GM12878 (cell line): ENCODE data around the gene TLL1. TPM values are rescaled to one million over a fixed set of nuclear protein-coding genes. Genes with fewer than 3 reads are reported as not detected.

ENCODE experiments used
- ATAC-seq: fragments of 200-7000 bp; cut with Tn5 transposase; 3 replicates; pipeline ENCODE4 v1.9.1; 2020; ENCODE audit warnings: mild to moderate bottlenecking, moderate library complexity
- BruUV-seq: library from RNA; stranded (reverse); fragments of 400-500 nt; replicated peaks from 2 replicates; lab custom pipeline; 2021; lab: Mats Ljungman, UMichigan
- CTCF ChIA-PET: fragments of 300-600 bp; sonication (Branson Sonifier 250); formaldehyde crosslinking; extraction: SDS; loops from one replicate; lab custom pipeline; 2021; ENCODE audit warnings: inconsistent platforms; lab: Yijun Ruan, JAX
- POLR2A ChIA-PET: fragments of 350-600 bp; formaldehyde crosslinking; extraction: SDS; loops from one replicate; lab custom pipeline; 2021; ENCODE audit warnings: inconsistent platforms; lab: Charles Lee
- RAD21 ChIA-PET: fragments of 300-600 bp; sonication (Branson Sonifier 250); formaldehyde crosslinking; loops from one replicate; lab custom pipeline; 2023; ENCODE audit warnings: antibody characterized with exemption; ENCODE audit not compliant: unreplicated experiment; lab: Charles Lee
- SMC1A ChIA-PET: fragments of 300-600 bp; sonication (Branson Sonifier 250); formaldehyde crosslinking; loops from one replicate; lab custom pipeline; 2023; ENCODE audit not compliant: unreplicated experiment, uncharacterized antibody; lab: Charles Lee
- DNase-seq: peaks from one replicate; pipeline ENCODE4 v3.0.0-alpha.2; 2011; ENCODE audit warnings: low read depth, low spot score
- FAIRE-seq: peaks from 3 replicates; lab custom pipeline; 2011; peaks lifted over from hg19 to GRCh38; lab: Jason Lieb, UNC
- H2AFZ ChIP-seq: 2 replicates; pipeline ENCODE4 v1.6.0; 2011; ENCODE audit warnings: low read depth, low read length, control low read depth; ENCODE audit not compliant: control insufficient read depth
- H3K27ac ChIP-seq: 2 replicates; pipeline ENCODE4 v1.5.1; 2011; ENCODE audit warnings: control low read depth; ENCODE audit not compliant: control insufficient read depth, insufficient read depth
- H3K27me3 ChIP-seq, 2 experiments: replicated peaks in 1 of 2; 2 replicates each; pipeline versions ENCODE4 v1.6.0 to v1.6.1; 2011; ENCODE audit warnings: low read length in 1 of 2; ENCODE audit not compliant: control insufficient read depth in 2 of 2, insufficient read depth in 2 of 2
- H3K36me3 ChIP-seq, 2 experiments: 2 replicates each; pipeline ENCODE4 v1.5.1; 2011; ENCODE audit warnings: low read length in 1 of 2; ENCODE audit not compliant: control insufficient read depth in 2 of 2, insufficient read depth in 2 of 2
- H3K4me1 ChIP-seq: 2 replicates; pipeline ENCODE4 v1.6.1; 2011; ENCODE audit warnings: mild to moderate bottlenecking, low read length, moderate library complexity, mixed read lengths; ENCODE audit not compliant: control insufficient read depth, insufficient read depth
- H3K4me2 ChIP-seq: 2 replicates; pipeline ENCODE4 v1.6.0; 2011; ENCODE audit warnings: control low read depth; ENCODE audit not compliant: control insufficient read depth, insufficient read depth
- H3K4me3 ChIP-seq: fragments of 200-600 bp; sonication (generic); 2 replicates; pipeline ENCODE4 v1.5.1; 2016
- H3K79me2 ChIP-seq: 2 replicates; pipeline ENCODE4 v1.6.0; 2011; ENCODE audit warnings: low read length; ENCODE audit not compliant: control insufficient read depth, insufficient read depth
- H3K9ac ChIP-seq: 2 replicates; pipeline ENCODE4 v1.8.0; 2011; ENCODE audit warnings: low read length, control low read depth, mixed read lengths; ENCODE audit not compliant: control insufficient read depth, insufficient read depth
- H3K9me3 ChIP-seq: replicated peaks from 3 replicates; pipeline ENCODE4 v1.5.1; 2011; ENCODE audit warnings: mild to moderate bottlenecking, low read length; ENCODE audit not compliant: control insufficient read depth, insufficient read depth
- H4K20me1 ChIP-seq: 2 replicates; pipeline ENCODE4 v1.6.0; 2011; ENCODE audit not compliant: control insufficient read depth, insufficient read depth
- BACH1 ChIP-seq: fragments of 450-650 bp; IDR thresholded peaks from 2 replicates; pipeline ENCODE4 v1.6.1; 2017; ENCODE audit warnings: mild to moderate bottlenecking, borderline replicate concordance
- BMI1 ChIP-seq: fragments of 450-650 bp; IDR thresholded peaks from 2 replicates; pipeline ENCODE4 v1.6.1; 2016; ENCODE audit warnings: mild to moderate bottlenecking, moderate library complexity, borderline replicate concordance
- CBX5 ChIP-seq: sonication (generic); IDR thresholded peaks from 2 replicates; pipeline ENCODE4 v1.6.1; 2016; ENCODE audit warnings: low read depth, moderate library complexity, mild to moderate bottlenecking, inconsistent platforms
- EP300 ChIP-seq, 2 experiments: fragments of 150-350 bp in 1 of 2; IDR thresholded peaks; 2 replicates each; pipeline ENCODE4 v1.6.1; 2011 to 2012; ENCODE audit warnings: low read depth in 2 of 2, low read length in 2 of 2, borderline replicate concordance in 1 of 2, improper control_type of control experiment in 1 of 2, inconsistent platforms in 1 of 2; ENCODE audit not compliant: control insufficient read depth in 1 of 2
- ESRRA ChIP-seq: IDR thresholded peaks from 2 replicates; pipeline ENCODE4 v1.6.1; 2012; ENCODE audit warnings: mild to moderate bottlenecking, low read length, improper control_type of control experiment
- IRF3 ChIP-seq: fragments of 450-650 bp; IDR thresholded peaks from 2 replicates; pipeline ENCODE4 v1.6.1; 2014; ENCODE audit warnings: mild to moderate bottlenecking
- MEF2A ChIP-seq: IDR thresholded peaks from 2 replicates; pipeline ENCODE4 v1.6.1; 2011; ENCODE audit warnings: low read depth, mild to moderate bottlenecking, low read length, moderate library complexity; ENCODE audit not compliant: insufficient read depth
- MTA2 ChIP-seq: fragments of 450-650 bp; IDR thresholded peaks from 2 replicates; pipeline ENCODE4 v1.6.1; 2016; ENCODE audit warnings: low read depth, mild to moderate bottlenecking, moderate library complexity
- NBN ChIP-seq: fragments of 450-650 bp; IDR thresholded peaks from 2 replicates; pipeline ENCODE4 v1.6.1; 2016
- NR2C1 ChIP-seq: fragments of 450-650 bp; IDR thresholded peaks from 2 replicates; pipeline ENCODE4 v1.6.1; 2017; ENCODE audit warnings: antibody characterized with exemption, mild to moderate bottlenecking, moderate library complexity
- RELA ChIP-seq: fragments of 450-650 bp; IDR thresholded peaks from 2 replicates; pipeline ENCODE4 v1.8.0; 2014; ENCODE audit warnings: borderline replicate concordance; ENCODE audit not compliant: partially characterized antibody
- RFX5 ChIP-seq: IDR thresholded peaks from 2 replicates; pipeline ENCODE4 v1.6.1; 2011; ENCODE audit warnings: low read depth, low read length, improper control_type of control experiment
- SUZ12 ChIP-seq: fragments of 200-600 bp; sonication (generic); IDR thresholded peaks from one replicate; pipeline ENCODE4 v1.6.1; 2018; ENCODE audit warnings: antibody characterized with exemption, mild to moderate bottlenecking; ENCODE audit not compliant: unreplicated experiment
- YBX1 ChIP-seq: fragments of 450-650 bp; IDR thresholded peaks from 2 replicates; pipeline ENCODE4 v1.6.1; 2016; ENCODE audit warnings: antibody characterized with exemption
- YY1 ChIP-seq: IDR thresholded peaks from 2 replicates; pipeline ENCODE4 v1.6.1; 2011; ENCODE audit warnings: low read depth, mild to moderate bottlenecking, low read length
- ZBTB33 ChIP-seq: fragments of 450-650 bp; IDR thresholded peaks from 2 replicates; pipeline ENCODE4 v1.6.1; 2017; ENCODE audit warnings: mild to moderate bottlenecking
- ZBTB4 ChIP-seq: fragments of 450-650 bp; formaldehyde crosslinking; IDR thresholded peaks from 2 replicates; pipeline ENCODE4 v1.4.0; 2022; ENCODE audit warnings: mild to moderate bottlenecking, moderate library complexity
- ZNF217 ChIP-seq: fragments of 450-650 bp; IDR thresholded peaks from 2 replicates; pipeline ENCODE4 v1.6.1; 2017; ENCODE audit warnings: antibody characterized with exemption, mild to moderate bottlenecking
- WGBS: methylation state at CpG from one replicate; pipeline ENCODE4 v1.1.6; 2016; ENCODE audit warnings: low lambda C conversion rate; ENCODE audit not compliant: insufficient replicate concordance, insufficient coverage; ENCODE audit errors: missing lambda C conversion rate; 5-methylcytosine and 5-hydroxymethylcytosine counted together
- in situ Hi-C: fragments of 300-500 bp; cut with MboI; formaldehyde crosslinking; loops from 9 replicates; pipeline ENCODE4 v1.14.3; 2018; ENCODE audit warnings: mixed read lengths
- intact Hi-C: fragments of 100-400 bp; cut with micrococcal nuclease; formaldehyde crosslinking; loops from one replicate; pipeline ENCODE4 v1.14.2; 2022; ENCODE audit not compliant: unreplicated experiment
- polyA plus RNA-seq, 11 experiments: library from polyadenylated mRNA; depleted of rRNA in 4 of 11; unstranded in 6 of 11; stranded (reverse) in 5 of 11; fragments of >200 nt; fragmentation: Nextera tagmentation in 4 of 11; fragmentation: Illumina TruSeq in 1 of 11; extraction: Ambion mirVana in 4 of 11; extraction: Trizol in 1 of 11; gene quantifications; 1 replicate in 1 of 11; 2 replicates in 10 of 11; pipeline versions ENCODE4 v1.2.1 to v1.2.3, GENCODE V29; 2011 to 2016; ENCODE audit warnings: inconsistent platforms in 2 of 11, missing spikeins in 2 of 11, low read depth in 1 of 11
- total RNA-seq, 4 experiments: library from RNA; depleted of rRNA in 3 of 4; stranded (reverse); fragments of >200 nt in 3 of 4; fragmentation: Illumina TruSeq in 1 of 4; extraction: Trizol in 1 of 4; gene quantifications; 2 replicates each; pipeline versions ENCODE4 v1.2.1 to v1.2.3, GENCODE V29; 2013 to 2021

The TLL1 gene
- total and polyA plus RNA-seq, 10 of the 15 experiments (the other 5 are each of a cell fraction or from before 2014, with no cell fraction given) = 0.02 to 0.31 (median 0.05) TPM; not detected in 2

GRCh38 chr4:165991325-165992180, 118.5 kb downstream of the TLL1 start:
- ChIA-PET CTCF (no interaction called here), POLR2A (interaction anchor here (0.5 kb wide), 1 partner anchor 661 kb away, joined by 4 read pairs; no protein-coding TSS in a partner anchor), SMC1A (no interaction called here), RAD21 (no interaction called here)
- H3K9me3 ChIP-seq = no peaks in the 10 kb centered on the region
- FAIRE-seq (no peak), ATAC-seq (no peak), DNase-seq (no peak)
- no peak overlapping the region for H2AFZ ChIP-seq
- intact Hi-C loops (no loop called here), in situ Hi-C loops (no loop called here)
- H3K9ac ChIP-seq = no peak overlapping the region
- H3K4me1 ChIP-seq = no peaks in the 10 kb centered on the region
- H3K27me3 ChIP-seq = no peaks in the 10 kb centered on the region
- H4K20me1 ChIP-seq = no peaks in the 10 kb centered on the region
- no peaks in the 10 kb centered on the region for H3K79me2 ChIP-seq
- BruUV-seq = no TSS peak
- H3K4me3 ChIP-seq = no peak overlapping the region
- WGBS = 6% methylated on average over 4 of the region's 4 CpGs
- H3K4me2 ChIP-seq = no peak overlapping the region
- H3K36me3 ChIP-seq = no peaks in the 10 kb centered on the region
- no peak overlapping the region for H3K27ac ChIP-seq
- TF ChIP-seq BACH1 (no peak), MTA2 (no peak), SUZ12 (no peak), RFX5 (no peak), ESRRA (no peak), BMI1 (no peak), NBN (no peak), MEF2A (no peak), ZBTB33 (no peak), IRF3 (no peak), YY1 (no peak), RELA (no peak), NR2C1 (no peak), CBX5 (no peak), ZBTB4 (CRISPR knock-in tag) (no peak), YBX1 (no peak), ZNF217 (no peak), EP300 (IDR thresholded peaks at IDR 0.05; ENCODE audit: borderline replicate concordance in 1 of 2, control insufficient read depth in 1 of 2, low read depth in 2 of 2, low read length in 2 of 2) (no peak)
